NCI-H748 treated with DMSO at 0.1 percent for 48 hours (cell line): ENCODE results near the gene FOXC2.
"Not testable (repeated sequence)": the region's sequence is repeated elsewhere in the genome, so short reads cannot be mapped to it uniquely, and the experiment has no call there.

ENCODE experiments used
- DNase-seq: peaks from one replicate; lab custom pipeline; 2025; lab: John Stamatoyannopoulos, UW

Gene FOXC2

DNA sequence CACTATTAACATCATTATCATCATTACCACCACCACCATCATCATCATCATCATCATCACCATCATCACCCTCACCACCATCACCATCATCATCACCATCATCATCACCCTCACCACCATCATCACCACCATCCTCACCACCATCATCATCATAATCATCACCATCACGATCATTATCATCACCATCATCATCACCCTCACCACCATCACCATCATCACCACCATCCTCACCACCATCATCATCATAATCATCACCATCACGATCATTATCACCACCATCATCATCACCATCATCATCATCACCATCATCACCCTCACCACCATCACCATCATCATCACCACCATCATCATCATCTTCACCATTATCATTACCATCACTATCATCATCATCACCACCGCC is 21.3 kb downstream of the FOXC2 start:
- DNase-seq, result not testable (repeated sequence)

DNA sequence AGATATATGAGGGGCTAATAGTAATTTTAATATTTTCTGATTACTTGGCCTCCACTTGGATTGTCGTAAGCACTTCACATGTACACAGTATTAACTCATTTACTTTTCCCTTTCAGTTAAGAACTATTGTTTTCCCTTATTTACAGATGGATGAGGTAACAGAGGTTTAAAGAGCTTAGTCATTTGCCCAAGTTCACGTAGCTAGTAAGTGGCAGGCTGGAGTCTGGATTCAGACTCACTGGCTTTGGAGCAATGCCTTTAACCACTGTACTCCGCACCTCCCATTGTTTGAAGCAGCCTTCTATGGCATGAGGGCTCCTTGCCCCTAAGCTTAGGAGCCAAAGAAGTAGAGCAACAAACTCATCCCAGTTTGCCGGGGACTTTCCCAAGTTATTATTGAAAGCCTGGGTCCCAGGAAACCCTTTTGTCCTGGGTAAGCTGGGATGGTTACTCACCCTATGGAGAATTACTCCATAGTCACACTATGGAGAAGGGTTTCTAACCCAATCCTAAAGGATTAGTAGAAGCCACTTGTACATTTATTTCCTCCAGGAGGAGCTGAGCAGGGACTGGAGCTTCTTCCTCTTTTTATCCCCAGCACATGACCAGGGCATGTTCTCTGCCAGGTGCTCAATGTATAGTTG is 24.0 kb downstream of the FOXC2 start:
- DNase-seq, result no peak

DNA sequence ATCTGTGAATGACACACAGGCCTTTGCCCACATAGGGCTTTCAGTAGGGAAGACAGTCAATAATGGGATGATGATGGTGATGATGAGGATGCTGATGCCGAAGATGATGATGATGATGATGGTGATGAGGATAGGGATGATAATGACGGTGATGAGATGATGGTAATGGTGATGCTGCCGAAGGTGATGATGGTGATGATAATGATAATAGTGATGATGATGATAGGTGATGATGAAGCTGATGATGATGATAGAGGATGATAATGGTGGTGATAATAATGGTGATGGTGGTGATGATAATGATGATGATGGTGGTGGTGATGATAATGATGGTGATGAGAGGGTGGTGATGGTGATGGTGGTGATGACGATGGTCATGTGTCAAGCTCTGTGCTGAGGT is 24.6 kb downstream of the FOXC2 start:
- no peak for DNase-seq

DNA sequence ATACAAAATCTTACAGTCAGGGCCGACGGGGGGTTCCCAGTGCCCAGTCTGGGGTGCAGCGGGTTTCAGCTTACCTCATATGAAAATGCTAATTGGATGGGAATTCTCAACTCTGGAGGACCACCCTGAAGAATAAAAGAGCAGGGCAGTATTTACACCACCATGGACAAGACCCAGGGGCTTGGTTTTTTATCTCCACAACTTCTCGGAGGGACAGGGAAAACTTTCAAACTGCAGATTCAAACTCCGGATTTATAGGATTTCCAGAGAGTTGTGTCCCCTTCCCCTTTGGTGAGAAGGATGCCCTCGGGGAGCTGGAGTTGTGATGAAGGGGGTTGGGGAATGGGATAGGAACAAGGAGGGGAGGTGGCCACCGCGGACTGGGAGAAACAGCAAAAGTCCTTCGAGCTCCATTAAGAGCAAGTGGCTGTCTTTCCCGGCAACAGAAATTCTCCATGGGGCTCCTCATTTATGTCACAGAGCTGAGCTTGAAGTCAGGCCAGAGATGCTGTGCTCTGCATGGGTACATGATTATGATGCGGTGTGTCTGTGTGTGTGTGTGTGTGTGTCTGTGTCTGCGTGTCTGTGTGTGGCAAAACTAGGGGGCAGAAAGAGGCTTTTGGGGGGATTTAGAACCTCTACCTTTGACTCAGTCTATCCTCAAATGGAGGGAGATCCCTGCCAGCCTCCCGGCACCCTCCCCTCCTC is 27.4 kb downstream of the FOXC2 start:
- DNase-seq, result no peak

DNA sequence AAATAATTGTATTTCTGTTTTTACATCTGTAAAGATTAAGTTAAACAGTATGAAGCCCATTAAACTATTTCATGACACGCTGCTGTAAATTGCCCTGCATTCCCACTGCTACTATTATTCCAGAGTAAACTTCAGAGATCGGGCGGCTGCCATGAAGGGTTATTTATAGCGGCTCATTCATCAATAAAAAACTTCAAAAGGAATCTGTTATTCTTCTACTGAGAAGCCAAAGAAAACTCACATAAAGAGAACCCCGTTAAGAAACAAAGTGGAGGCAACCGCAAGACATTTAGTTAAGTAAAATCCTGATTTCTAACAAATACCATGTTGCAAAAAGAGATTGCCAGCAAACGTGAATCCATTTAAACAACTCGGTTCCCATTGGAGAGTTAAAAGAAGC is 28.1 kb downstream of the FOXC2 start:
- DNase-seq, result no peak

DNA sequence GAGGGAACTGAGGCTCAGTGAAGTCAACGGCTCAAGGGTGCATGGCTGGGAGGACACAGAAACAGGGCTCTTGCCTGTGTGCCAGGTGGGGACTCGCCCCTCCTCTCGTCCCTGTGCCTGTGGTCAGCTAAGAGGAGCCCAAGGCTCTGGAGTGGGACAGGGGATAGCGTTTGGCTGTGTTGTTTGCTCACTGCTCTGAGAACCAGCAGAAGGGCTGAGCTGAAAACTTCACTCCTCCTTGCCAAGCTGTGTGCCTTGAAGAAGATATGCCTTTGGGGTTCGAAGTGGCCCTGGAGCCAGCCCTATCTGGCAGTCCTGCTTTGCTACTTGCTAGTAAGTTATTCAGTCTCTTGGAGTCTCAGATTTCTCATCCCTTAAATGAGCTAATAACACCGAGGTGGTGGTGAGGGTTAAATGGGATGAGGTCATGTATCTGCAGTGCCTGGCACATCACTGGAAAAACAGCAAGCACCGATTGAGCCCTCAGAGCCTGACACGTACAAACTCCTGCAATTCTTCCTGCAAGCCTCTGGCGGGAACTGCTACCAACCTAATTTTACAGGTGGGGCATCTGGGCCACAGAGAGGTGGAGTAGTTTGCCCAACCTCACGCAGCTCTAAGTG is 29.5 kb downstream of the FOXC2 start:
- no peak for DNase-seq

DNA sequence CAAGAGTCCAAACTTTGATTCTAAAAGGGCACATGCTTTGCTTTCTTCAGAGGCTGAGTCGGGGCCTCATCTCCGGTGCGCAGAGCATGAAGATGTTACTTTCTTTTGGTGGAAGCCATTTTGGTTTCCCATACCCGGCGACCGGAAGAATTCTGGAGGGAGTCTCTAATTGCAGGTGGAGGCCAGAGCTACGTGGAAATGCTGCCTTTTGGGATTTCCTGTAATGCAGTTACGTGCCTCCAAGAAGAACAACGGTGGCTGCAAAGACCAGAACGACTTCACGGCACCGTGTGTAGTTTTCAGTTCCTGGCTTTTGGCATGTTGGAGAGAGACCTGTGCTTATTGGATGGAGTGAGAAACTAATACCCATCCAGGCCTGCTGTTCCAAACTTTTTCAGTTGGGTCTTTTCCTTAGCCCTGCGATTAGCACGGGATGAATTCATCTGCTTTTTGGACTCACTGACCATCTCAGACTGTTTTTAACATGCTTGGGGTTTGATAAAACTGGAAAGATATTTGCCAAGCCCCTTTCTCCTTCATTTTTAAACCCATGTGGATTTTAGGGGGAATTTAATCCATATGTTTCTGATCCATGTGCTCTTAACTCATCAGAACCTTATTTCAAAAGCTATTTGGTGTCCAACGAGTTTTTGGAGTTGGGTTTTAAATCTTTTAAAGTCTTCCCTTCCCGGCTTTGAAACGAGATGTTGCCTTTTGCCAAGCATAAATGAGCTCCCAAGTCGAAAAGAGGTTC is 30.7 kb downstream of the FOXC2 start:
- DNase-seq, result no peak

DNA sequence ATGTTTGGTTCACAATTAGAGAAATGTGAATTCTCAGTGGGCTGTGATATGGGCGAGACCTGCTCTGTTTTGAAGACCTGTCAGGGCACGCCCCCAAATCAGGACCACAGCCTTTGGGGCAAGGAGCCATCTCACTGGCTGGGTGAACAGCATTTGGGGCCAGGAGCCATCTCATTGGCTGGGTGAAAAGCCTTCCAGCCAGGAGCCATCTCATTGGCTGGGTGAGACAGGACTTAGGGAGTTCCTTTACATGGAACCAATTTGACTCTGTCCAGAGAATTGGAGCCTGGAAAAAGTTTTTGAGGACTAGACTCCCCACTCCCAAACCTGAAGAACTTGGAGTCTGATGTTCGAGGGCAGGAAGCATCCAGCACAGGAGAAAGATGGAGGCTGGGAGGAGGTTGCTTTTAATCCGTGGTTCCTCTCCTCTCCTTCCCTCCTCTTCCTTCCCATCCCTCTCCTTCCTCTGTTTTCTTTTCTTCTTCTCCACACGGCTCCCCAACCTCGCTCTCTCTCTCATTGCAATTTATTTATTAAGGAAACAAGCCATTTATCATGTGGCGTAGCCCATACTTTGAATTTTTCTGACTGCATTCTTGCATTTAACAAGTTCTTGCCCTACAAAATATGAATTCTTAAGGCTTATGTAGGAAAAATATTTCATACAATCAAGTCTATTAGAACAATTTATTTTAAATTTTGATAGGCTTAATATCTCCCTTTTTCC is 31.4 kb downstream of the FOXC2 start:
- no peak for DNase-seq

DNA sequence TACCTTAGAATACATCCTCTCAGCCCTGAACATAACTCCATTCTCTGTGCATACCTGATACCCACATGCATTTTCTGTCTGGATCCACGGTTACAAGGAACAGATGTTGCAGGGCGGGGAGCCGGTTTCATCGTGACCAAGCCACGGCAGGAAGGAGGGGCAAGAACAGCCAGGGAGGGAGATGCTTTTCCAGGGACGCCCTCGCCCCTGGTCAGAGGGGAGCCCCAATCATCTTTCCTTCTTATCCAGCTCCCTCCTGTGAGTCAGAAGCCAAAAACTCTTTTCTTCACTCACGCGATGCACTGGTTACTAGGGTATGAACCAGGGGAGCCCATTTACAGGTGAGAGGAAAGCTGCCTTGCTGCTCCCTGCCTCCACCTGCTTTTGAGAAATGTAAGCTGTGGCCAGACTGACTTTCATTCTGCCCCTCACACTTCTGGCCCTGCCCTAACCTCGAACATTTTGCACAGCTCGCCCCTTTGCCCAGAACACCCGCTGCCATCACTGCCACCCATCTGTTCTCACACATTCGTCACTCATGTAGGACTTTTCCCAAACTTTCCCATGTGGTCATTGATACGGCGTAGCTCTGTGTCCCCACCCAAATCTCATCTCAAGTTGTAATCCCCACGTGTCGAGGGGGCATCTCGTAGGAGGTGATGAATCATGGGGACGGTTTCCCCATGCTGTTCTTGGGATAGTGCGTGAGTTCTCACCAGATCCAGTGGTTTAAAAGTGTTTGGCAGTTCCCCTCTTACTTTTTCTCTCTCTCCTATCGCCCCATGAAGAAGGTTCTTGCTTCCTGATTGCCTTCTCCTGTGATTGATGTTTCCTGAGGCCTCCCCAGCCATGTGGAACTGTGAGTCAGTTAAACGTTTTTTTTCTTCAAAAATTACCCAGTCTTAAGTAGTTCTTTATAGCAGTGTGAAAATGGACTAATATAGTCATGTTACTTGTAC is 32.3 kb downstream of the FOXC2 start:
- DNase-seq, result no peak

DNA sequence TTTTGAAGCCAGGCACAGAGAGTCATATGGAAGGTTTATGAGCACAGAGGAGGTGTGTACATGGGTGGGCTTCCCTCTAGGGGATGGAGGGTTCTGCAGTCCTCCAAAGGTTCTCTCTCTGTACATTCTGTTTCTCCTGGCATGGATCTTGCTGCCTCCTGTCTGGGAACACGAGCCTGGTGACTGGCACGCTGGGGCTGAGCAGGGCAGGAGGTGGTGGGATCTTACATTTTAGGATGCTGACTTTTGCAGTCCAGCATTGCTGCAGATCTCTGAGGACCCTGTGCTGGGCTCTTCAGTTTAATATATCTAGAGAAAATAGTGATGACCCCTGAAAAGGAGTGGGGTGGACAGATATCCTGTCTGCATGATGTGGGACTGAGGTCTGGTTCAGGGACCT is 34.7 kb downstream of the FOXC2 start:
- no peak for DNase-seq

DNA sequence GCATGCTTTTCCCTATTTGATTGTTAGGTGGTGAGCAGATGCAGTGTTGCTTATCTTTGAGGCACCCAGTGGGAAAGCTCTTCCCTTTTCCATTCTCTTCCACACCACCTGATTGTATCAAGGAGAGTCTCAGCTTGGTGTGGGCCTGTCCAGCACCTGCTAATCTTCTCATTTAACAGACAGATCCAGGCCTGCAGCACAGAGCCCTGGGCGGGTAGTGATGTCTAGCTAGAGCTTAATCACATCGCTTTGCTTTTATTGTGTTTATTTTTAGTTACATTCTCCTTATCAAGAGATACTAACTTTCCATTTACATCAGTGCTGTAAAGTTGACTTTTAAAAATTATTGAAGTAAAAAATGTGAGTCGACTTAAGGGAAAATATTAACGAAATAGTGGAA is 35.9 kb downstream of the FOXC2 start:
- DNase-seq, result no peak

DNA sequence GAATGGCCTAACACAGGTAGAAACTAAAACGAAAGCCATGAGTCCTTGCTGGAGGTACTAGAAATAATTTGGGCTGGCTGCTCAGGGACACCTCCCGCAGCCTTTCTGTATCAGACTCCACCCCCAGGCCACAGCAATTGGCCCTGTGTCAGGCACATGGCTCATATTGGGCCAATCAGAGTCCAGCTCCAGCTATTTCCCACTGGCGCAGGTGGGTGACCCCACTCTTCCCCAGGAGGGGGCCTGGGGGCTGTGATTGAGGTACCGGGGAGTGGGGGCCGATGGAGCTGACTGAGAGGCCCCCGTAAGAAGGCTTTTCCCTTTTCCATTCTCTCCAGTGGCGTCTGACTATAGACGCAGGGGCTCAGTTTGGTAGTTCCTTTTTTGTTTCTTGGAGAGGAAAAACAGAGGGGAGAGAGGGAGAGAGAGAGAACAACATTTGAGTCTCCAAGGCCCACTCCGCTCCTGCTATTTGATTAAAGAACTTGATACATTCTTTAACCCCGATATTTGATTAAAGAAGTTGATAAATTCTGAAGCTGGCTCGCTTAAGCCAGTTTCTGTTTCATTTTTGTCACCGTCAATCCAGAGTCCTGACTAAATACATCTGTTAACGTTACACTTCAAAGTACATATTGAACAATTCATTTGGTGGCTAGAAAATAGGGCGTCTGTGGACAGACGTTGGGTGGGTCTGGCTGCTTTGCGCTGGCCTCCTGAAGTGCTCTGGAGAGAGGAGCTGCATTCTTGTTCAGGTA is 38.0 kb downstream of the FOXC2 start:
- DNase-seq, result no peak

DNA sequence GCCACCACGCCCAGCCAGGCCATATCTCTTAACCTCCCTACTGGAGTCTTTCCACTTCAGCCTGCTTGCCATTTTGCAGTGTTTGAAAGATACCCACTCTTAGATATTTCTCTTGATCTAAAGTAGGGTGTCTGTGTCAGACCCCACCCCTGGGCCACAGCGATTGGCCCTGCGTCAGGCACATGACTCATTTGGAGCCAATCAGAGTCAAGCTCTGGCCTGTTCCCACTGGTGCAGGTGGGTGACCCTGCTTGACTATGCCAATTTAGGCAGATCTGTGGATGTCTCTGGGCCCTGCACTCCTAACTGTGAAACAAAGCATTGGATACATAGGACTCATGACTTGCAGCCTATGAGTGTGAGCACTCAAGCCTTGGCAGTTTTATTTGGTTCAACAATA is 39.3 kb downstream of the FOXC2 start:
- DNase-seq, result no peak

DNA sequence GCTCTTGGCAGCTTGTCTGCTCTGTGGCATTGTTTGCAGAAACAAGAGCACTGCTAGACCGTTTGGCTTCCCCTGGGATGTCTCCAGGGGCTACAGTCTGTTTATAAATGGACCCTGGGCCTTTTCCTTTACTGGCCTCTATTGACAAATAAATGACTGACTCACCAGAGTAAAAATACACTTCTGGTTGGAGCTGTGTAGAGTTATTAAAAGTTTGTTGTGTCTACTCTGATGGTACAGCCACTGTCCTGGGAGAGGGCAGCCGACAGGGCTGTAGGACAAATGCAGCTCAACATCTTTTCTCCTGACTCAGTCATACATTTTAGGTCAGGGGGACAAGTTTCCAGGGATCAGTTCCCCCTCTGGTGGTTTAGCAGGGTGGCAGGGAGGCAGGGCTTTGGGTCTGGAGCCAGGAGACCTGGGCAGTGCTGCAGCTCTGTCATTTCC is 41.7 kb downstream of the FOXC2 start:
- DNase-seq, result no peak

DNA sequence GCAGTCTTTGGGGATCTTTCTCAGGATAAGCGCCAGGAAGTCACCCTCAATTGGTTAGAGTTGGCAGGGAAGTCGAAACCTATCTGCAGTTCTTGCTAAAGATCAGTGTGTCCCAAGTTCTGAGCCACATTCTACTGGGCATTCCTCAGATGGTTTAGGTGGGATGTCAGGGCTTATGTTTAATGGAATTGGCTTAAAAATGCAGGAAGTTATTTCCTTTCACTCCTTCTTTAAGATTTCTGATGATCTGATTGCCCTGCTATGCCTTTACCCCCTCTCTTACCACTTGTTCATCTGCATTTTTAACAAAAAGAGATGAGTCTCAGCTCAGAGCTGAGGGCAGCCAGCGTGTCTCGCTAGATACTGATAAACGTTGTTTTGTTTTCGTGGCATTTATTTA is 42.5 kb downstream of the FOXC2 start:
- DNase-seq, result no peak

DNA sequence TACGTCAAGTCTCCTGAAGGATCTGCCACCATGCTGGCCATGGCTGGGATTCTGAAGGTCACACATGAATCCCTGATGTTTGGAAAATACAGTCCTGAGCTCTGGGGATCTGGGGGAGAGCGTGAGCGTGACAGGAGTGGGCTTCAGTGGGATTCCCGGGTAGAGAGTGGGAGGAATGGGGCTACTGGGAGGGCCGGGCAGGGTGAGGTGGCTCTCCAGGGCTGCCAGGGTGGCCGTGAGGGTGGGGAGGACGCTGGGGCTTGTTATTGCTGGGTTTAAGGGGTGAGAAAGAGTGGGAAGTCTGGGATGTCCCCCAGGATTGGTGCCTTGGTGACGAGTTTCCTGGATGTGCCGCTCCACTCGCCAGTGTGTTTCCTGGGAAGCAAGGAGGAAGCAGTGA is 43.0 kb downstream of the FOXC2 start:
- DNase-seq, result no peak

DNA sequence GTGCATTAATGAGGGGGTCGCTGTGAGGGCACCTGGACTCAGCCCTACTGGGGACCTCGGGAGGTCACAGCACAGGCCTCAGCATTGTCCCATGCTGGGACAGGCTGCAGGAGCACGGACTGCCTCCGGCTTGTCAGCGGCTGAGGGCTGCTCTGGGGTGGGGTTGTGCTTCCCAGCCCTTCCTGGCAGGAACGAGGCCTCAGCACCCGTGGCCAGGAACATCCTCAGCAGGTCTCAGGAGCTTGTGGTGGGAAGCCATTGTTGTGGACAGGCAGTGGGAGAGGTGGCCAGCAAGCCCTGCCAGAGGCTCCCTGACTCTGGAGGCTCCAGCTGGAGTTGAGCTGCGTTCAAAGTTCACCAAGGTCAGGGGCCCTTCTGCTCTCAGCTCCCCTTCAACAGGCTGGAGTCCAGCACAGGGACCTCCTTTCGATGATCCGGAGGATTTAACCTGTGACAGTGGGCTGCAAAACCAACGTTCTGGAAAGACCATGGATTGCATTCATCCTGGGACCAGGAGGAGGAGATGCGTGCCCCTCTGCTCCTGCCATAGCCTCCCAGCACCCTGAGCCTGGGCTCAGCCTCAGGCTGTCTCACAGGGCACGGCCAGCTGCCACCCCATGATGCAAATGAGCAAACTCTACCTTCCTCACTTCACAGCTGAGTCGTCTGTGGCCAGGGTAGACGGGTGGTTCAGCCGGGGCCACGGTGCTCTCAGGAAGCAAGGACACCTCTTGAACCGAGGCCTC is 44.3 kb downstream of the FOXC2 start:
- no peak for DNase-seq

DNA sequence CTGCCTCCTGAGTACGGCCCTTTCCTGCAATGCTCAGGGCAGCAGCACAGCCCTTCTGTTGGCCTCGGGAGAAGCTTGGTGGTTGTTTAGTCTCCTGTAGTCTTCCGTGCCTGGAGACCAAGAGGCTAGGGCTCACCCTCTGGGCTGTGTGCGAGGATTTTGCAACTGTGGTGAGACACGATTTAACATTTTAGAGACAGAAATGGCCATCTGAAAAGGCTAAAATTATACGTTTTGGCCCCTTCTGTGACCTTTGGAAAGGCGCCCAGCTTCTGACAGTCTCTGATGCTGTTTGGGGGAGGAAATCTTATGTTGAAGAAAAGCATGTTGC is 44.9 kb downstream of the FOXC2 start:
- DNase-seq, result no peak

DNA sequence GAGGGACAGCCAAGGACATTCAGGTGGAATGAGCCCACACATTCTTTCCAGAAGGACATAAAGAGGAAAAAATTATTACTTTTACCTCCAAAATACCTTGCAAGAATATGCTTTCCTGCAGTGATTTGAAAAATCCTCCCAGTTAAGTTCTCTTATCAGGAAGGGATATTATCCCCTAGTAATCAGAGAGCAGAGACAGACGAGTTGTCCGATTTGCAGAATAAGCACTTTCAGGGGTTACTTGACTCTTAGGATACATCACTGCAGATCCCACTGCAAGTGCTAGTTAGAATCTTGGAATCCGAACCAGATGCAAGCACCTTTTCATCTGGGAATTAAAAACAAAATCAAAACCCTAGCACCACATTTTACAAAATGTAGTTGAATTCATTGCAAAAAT is 45.3 kb downstream of the FOXC2 start:
- DNase-seq, result no peak

DNA sequence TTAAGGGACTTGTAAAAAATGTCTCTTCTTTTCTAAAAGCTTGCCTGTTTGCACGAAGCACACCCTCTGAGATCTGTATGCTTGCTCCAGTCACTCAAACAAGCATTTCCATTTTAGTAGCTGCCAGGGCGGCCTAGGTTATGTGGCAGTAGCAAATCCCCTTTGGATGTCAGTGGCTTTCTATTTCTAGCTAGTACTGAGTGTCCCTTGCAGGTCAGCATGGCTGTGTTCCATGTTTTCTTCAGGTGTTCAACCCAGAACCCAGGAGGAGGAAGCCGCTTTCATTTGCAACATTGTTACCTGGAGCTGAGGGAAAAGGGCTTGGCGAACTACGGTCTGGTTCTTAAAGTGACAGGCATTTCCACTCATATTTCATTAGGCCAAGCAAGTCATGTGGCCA is 48.1 kb downstream of the FOXC2 start:
- DNase-seq, result no peak
